SH-SY5Y (cell line): ENCODE measurements around the gene PLCB4.

Experiments used
- GATA2 ChIP-seq: IDR thresholded peaks from 2 replicates; pipeline ENCODE4 v1.6.1; 2011; ENCODE audit warnings: mild to moderate bottlenecking, low read depth, low read length
- GATA3 ChIP-seq: IDR thresholded peaks from 2 replicates; pipeline ENCODE4 v1.6.1; 2011; ENCODE audit warnings: low read depth, mild to moderate bottlenecking, low read length, moderate library complexity

GRCh38 chr20:9342651-9343050 is 273.8 kb downstream of the PLCB4 start:
- TF ChIP-seq GATA2: no peak
- no peak for TF ChIP-seq GATA3
